Neural cell (in vitro differentiated cells): ENCODE measurements around the gene ISG15.

Experiments
- EP300 ChIP-seq: fragments of 450-650 bp; conservative IDR thresholded peaks from 2 replicates; pipeline ENCODE4 v1.6.1; 2014; ENCODE audit warnings: antibody characterized with exemption, mild to moderate bottlenecking, moderate library complexity; ENCODE audit not compliant: poor library complexity, severe bottlenecking
- EZH2 ChIP-seq: fragments of 200-600, 300-800 bp; shearing (Covaris generic), sonication (generic); IDR thresholded peaks from 2 replicates; pipeline ENCODE4 v1.6.1; 2014; ENCODE audit warnings: antibody characterized with exemption, low read length, borderline replicate concordance, mild to moderate bottlenecking; ENCODE audit not compliant: insufficient read depth, poor library complexity, severe bottlenecking
- MXI1 ChIP-seq: fragments of 450-650 bp; conservative IDR thresholded peaks from 2 replicates; pipeline ENCODE4 v1.6.1; 2014; ENCODE audit warnings: antibody characterized with exemption, mild to moderate bottlenecking; ENCODE audit not compliant: poor library complexity, severe bottlenecking
- POLR2AphosphoS5 ChIP-seq: IDR thresholded peaks from 2 replicates; pipeline ENCODE4 v1.6.1; 2012
- RAD21 ChIP-seq: fragments of 450-650 bp; conservative IDR thresholded peaks from 2 replicates; pipeline ENCODE4 v1.6.1; 2014; ENCODE audit warnings: antibody characterized with exemption, mild to moderate bottlenecking, moderate library complexity
- REST ChIP-seq: IDR thresholded peaks from 2 replicates; pipeline ENCODE4 v1.6.1; 2012; ENCODE audit warnings: borderline replicate concordance
- SMC3 ChIP-seq: fragments of 450-650 bp; conservative IDR thresholded peaks from 2 replicates; pipeline ENCODE4 v1.6.1; 2014; ENCODE audit warnings: antibody characterized with exemption, mild to moderate bottlenecking, moderate library complexity; ENCODE audit not compliant: poor library complexity
- TAF1 ChIP-seq: IDR thresholded peaks from 2 replicates; pipeline ENCODE4 v1.6.1; 2012; ENCODE audit warnings: low read depth
- TF ChIP-seq, protein P1 (sequence below): fragments of 450-650 bp; IDR thresholded peaks from 2 replicates; pipeline ENCODE4 v1.5.1; 2014; ENCODE audit warnings: antibody characterized with exemption, mild to moderate bottlenecking, moderate library complexity; ENCODE audit not compliant: poor library complexity, severe bottlenecking

GRCh38 chr1:1032424-1032823 is 19.1 kb downstream of the ISG15 start:
- TF ChIP-seq MXI1 = no peak
- TF ChIP-seq TAF1 = no peak
- no peak for TF ChIP-seq EZH2
- no peak for TF ChIP-seq EP300
- TF ChIP-seq, protein P1, sequence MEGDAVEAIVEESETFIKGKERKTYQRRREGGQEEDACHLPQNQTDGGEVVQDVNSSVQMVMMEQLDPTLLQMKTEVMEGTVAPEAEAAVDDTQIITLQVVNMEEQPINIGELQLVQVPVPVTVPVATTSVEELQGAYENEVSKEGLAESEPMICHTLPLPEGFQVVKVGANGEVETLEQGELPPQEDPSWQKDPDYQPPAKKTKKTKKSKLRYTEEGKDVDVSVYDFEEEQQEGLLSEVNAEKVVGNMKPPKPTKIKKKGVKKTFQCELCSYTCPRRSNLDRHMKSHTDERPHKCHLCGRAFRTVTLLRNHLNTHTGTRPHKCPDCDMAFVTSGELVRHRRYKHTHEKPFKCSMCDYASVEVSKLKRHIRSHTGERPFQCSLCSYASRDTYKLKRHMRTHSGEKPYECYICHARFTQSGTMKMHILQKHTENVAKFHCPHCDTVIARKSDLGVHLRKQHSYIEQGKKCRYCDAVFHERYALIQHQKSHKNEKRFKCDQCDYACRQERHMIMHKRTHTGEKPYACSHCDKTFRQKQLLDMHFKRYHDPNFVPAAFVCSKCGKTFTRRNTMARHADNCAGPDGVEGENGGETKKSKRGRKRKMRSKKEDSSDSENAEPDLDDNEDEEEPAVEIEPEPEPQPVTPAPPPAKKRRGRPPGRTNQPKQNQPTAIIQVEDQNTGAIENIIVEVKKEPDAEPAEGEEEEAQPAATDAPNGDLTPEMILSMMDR = no peak
- no peak for TF ChIP-seq REST
- no peak for TF ChIP-seq RAD21
- TF ChIP-seq POLR2AphosphoS5 = no peak
- TF ChIP-seq SMC3 = no peak
